ENCODE results near the gene FSTL3.
"Not testable (repeated sequence)": the region's sequence is repeated elsewhere in the genome, so short reads cannot be mapped to it uniquely, and the experiment has no call there.

The FSTL3 gene

DNA sequence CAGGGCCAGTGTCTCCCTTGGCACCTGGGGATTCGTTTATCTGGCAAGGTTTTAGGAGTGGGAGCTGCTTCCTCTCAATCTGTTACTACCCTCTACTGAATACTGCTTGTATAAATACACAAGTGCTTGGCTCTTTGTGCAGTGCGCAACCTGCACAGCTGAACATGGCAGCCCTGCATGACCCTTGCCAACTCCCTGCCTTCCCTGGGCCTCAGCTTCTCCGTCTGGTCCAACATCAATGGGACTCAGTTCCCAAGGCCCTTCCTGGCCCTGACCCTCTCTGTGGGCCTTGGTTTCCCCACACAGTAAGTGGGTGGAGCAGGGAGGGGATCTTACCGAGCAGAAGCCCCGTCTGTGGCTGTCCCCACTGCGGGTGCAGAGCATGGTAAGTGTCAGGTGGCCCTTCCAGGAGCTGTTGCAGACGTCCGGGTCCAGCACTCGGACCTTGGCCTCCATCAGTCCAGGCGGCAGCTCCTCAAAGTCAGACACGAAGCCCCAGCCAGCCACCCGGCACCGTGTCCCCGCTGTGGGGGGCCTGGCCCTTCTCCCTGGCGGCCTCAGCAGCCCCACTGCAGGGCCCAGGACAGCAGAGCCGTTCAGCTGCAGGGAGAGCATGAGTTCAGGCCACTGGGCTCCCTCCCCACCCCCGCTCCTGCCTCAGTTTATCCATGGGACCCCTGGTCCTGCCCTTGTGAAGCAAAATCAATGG lies 10.6 kb downstream of the FSTL3 start:
- no peak for DNase-seq

DNA sequence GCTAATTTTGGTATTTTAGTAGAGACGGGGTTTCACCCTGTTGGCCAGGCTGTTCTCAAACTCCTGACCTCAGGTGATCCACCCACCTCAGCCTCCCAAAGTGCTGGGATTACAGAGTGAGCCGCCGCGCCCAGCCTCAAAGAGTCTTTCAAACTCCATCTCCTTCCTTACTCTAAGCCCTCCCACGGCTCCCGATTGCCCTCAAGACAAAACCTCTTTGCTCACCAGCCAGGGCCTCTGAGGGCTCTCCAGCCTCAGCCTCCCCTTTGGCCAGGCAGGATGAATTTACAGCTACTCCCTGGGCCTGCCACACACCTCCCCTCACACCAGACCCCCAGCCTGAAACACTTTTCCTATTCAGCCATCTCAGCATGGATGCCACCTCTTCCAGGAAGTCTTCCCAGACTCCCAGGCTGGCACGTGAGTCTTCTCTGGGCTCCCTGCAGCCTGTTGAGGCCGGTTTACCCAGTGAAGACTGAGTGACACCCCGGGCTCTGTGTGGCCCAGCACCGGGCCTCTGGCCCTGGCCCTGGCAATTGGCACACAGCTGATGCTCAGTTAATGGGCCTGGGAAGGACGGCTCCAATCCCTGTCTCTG lies 11.5 kb downstream of the FSTL3 start:
- no peak for DNase-seq

- no peak for DNase-seq
Observed at GRCh38 chr19:688214-688613, 12.0 kb downstream of the FSTL3 start.

- no peak for DNase-seq
Observed at GRCh38 chr19:688992-689391, 12.8 kb downstream of the FSTL3 start.

- DNase-seq = no peak
Observed at GRCh38 chr19:690203-690602, 14.0 kb downstream of the FSTL3 start.

GRCh38 chr19:694481-695351 lies 18.5 kb downstream of the FSTL3 start:
- DNase-seq = no peak

- no peak for DNase-seq
Observed at GRCh38 chr19:695352-695949, 19.3 kb downstream of the FSTL3 start, which contains the start of gene PRSS57. Gene PRSS57 (minus strand): TSS chr19:695452. CDS start chr19:695430, 22 bp downstream.

- not testable (repeated sequence) for DNase-seq
Observed at GRCh38 chr19:698529-698928, 22.3 kb downstream of the FSTL3 start.

- DNase-seq = not testable (repeated sequence)
Observed at GRCh38 chr19:699885-700284, 23.7 kb downstream of the FSTL3 start.

DNA sequence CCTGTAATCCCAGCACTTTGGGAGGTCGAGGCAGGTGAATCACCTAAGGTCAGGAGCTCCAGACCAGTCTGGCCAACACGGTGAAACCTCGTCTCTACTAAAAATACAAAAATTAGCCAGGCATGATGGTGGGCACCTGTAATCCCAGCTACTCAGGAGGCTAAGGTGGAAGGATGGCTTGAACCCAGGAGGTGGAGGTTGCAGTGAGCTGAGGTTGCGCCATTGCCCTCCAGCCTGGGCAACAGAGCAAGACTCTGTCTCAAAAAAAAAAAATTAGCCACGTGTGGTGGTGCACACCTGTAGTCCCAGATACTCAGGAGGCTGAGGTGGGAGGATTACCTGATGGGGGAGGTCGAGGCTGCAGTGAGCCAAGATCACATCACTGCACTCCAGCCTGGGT lies 26.7 kb downstream of the FSTL3 start:
- DNase-seq = not testable (repeated sequence)

DNA sequence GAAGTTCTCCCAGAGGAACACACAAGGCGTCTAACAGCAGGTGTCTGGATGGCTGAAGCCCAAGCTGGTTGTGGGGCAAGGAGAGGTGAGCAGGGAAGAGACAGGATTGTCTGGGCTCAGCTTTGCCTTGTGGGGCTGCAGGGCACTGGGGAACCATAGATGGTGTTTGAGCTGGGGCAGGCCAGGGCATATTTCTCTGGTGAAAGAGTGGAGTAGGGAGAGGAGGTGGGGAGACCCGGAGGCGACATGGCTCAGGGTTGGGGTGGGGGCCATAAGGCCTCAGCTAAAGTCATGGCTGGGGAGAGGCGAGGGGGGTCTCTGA lies 27.1 kb downstream of the FSTL3 start:
- DNase-seq = no peak

- DNase-seq = peak; percentile 87
Observed at GRCh38 chr19:703651-704446, 27.7 kb downstream of the FSTL3 start.

DNA sequence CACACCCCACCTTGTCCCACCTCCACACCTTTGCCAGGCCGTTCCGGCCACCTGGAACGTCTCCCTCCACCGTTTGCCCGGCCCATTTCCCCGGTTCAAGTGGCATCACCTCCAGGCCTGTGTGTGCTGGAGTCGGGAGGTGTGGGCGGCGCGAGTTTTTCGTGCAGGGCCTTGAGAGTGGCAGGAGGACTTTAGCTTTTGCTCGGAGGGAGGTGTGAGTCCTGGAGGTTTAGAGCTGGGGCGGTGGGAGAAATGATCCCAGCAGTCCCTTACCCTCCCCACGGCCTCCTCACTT lies 28.2 kb downstream of the FSTL3 start:
- DNase-seq = no peak

- peak; percentile 59 for DNase-seq
Observed at GRCh38 chr19:708154-709143, 32.3 kb downstream of the FSTL3 start, which contains the start of gene PALM. Gene PALM (plus strand): TSS chr19:708935. CDS start chr19:709147, 212 bp downstream.

DNA sequence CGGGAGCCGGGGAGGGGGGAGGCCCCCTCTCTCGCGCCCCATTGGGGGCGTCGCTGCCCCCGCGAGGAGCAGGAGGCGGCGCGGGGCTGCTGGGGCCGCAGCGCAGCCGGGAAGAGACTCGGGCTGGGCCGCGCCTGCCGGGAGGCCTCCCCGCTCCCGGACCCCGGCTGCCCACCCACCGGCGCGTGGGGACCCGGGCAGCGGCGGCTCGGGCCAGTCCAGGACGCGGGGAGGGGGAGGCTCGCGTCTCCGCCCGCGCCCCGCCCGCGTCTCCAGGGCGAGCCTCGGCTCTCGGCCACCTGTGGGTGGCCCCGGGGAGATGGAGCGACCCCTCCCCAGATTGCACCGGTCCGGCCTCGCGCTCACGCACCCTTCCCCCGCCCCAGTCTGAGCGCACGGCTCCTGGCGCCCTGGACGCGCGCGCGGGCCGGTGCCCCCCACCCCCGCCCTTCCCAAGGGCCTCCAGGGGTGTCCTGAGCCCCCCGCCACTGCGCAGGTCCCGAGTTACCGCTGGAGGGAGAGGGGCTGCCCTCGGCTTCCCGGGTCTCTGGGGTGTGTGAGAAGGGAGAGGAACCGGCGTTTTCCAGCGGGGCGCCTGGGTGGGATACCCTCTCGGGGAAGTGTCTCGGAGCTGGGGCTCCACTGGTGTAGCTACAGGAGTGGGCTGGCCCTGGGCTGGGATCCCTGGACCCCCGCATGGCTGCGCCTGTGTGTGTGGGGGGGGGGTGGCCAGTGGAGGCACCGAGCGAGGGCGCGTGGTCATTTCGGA lies 33.2 kb downstream of the FSTL3 start:
- no peak for DNase-seq

- peak; percentile 45 for DNase-seq
Observed at GRCh38 chr19:709965-710571, 33.9 kb downstream of the FSTL3 start.

DNA sequence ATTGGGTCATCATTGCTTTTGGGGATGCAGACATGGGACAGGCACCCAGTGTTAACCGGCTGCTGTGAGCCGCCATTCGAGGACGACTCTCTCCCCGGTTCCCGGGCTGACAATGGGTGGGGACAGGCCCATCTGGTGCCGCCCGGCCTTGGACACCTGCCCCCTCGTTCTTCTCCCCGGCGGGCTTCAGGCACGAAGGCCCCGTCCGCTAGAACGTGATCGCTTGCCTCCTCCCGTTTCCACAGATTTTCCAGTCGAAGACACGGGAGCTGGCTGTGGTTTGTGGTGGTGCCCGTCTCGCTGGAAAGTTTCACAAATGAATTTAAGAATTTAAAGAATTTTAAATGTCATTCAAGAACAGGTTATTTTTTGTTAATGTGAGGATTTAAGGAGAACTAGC lies 34.6 kb downstream of the FSTL3 start:
- DNase-seq = peak; percentile 65

- DNase-seq = no peak
Observed at GRCh38 chr19:711254-711653, 35.1 kb downstream of the FSTL3 start.

GRCh38 chr19:715347-715746 lies 39.2 kb downstream of the FSTL3 start:
- no peak for DNase-seq

All from femur (tissue), 1 donor.